ENCODE measurements around the gene PKHD1. TPM values are rescaled to one million over a fixed set of nuclear protein-coding genes. Genes with fewer than 3 reads are reported as not detected.

PKHD1 gene
- total and polyA plus RNA-seq, 2 donors (not counting 1 experiment from before 2014, with no cell fraction given) = not detected

DNA sequence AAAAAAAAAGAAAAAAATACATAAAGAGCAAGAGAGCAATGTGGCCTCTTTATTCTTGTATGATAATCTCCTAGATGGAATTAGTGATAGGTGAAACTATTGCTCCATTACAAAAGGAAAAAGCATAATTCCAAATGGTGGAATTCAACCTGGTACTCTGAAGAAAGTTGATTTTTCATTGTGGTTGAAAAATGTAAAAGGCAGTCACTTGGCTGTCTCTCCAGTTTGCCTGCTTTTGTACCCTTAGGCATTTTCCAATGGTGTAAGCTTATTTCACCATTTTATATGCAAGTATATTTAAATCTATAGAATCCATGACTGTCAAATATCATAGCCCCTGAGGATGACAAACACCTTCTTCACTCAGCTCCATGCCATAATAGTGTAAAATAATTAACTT is 38.8 kb upstream of the PKHD1 start:
- CTCF ChIA-PET = no interaction called here
- peaks cover 50% of the 10 kb centered on the region for H3K27me3 Mint-ChIP-seq

DNA sequence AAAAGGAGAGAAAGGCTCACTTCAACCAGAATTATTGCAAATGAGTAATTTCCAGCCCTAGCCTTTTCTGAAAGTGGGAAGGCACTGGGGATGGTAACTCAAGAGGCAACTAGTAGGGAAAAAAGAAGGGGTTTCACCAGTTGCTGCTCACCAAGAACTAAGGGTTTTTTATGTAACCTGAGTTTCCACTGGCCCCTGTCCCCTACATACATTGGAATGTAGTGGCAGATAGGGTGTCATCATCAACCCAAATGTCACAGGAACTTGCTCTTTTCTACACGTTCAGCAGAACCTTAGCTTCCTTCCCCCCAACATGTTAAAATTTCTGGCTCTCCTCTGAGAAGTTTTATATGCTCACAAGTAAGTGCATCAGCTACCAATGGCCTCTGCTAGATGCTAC is 38.2 kb upstream of the PKHD1 start:
- Mint-ChIP-seq H3K9me3 (ENCODE audit: insufficient read depth) (no peaks in the 10 kb centered on the region), H3K27ac (no peak overlapping the region), H3K4me1 (no peaks in the 10 kb centered on the region), H3K4me3 (no peak overlapping the region), H3K27me3 (peaks cover 50% of the 10 kb centered on the region)
- H3K36me3 ChIP-seq (replicated peaks in 1 of 2; ENCODE audit: control extremely low read depth in 1 of 2, control insufficient read depth in 1 of 2, extremely low read depth in 1 of 2, insufficient read depth in 2 of 2, low read length in 1 of 2) = no peaks in the 10 kb centered on the region
- H3K27ac ChIP-seq (ENCODE audit: low read length in 2 of 2) = no peak overlapping the region
- no peaks in the 10 kb centered on the region for H3K79me2 ChIP-seq (ENCODE audit: control insufficient read depth, insufficient read depth, low read length)
- DNase-seq = no peak
- ChIA-PET POLR2A (no interaction called here), CTCF (no interaction called here)
- no peak overlapping the region for H3K4me3 ChIP-seq (ENCODE audit: control extremely low read depth in 1 of 5, extremely low read depth in 1 of 5, insufficient read depth in 1 of 5, low read depth in 2 of 5, low read length in 4 of 5)
- peaks cover 0 to 4% (median 0%) of the 10 kb centered on the region in 4 experiments for H3K27me3 ChIP-seq (replicated peaks in 1 of 4; ENCODE audit: control extremely low read depth in 1 of 4, control insufficient read depth in 3 of 4, insufficient read depth in 4 of 4, low read length in 3 of 4)
- intact Hi-C loops (cut with micrococcal nuclease) = no loop called here
- H4K20me1 ChIP-seq (ENCODE audit: control insufficient read depth, insufficient read depth, low read length, poor library complexity, severe bottlenecking) = no peaks in the 10 kb centered on the region
- no peak for ATAC-seq (ENCODE audit: low read depth)
- H3K9me3 ChIP-seq (ENCODE audit: control extremely low read depth in 1 of 3, control insufficient read depth in 2 of 3, insufficient read depth in 1 of 3, low read length in 2 of 3) = no peaks in the 10 kb centered on the region
- no peaks in the 10 kb centered on the region for H3K4me1 ChIP-seq (ENCODE audit: control insufficient read depth in 2 of 2, insufficient read depth in 2 of 2, low read length in 2 of 2)
- WGBS (ENCODE audit: insufficient coverage) = no CpG with 5 or more reads among the region's 1 CpG
- H2AFZ ChIP-seq (ENCODE audit: insufficient read depth, low read depth, low read length, poor library complexity, severe bottlenecking) = no peak overlapping the region
- TF ChIP-seq, protein P1, sequence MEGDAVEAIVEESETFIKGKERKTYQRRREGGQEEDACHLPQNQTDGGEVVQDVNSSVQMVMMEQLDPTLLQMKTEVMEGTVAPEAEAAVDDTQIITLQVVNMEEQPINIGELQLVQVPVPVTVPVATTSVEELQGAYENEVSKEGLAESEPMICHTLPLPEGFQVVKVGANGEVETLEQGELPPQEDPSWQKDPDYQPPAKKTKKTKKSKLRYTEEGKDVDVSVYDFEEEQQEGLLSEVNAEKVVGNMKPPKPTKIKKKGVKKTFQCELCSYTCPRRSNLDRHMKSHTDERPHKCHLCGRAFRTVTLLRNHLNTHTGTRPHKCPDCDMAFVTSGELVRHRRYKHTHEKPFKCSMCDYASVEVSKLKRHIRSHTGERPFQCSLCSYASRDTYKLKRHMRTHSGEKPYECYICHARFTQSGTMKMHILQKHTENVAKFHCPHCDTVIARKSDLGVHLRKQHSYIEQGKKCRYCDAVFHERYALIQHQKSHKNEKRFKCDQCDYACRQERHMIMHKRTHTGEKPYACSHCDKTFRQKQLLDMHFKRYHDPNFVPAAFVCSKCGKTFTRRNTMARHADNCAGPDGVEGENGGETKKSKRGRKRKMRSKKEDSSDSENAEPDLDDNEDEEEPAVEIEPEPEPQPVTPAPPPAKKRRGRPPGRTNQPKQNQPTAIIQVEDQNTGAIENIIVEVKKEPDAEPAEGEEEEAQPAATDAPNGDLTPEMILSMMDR (IDR thresholded peaks at IDR 0.05) = no peak
- TF ChIP-seq EZH2 (IDR thresholded peaks at IDR 0.05; ENCODE audit: borderline replicate concordance, insufficient read depth, low read depth, low read length, poor library complexity, severe bottlenecking) = no peak
- no peak overlapping the region for H3K9ac ChIP-seq (ENCODE audit: low read length)
- no peak overlapping the region for H3K4me2 ChIP-seq (replicated peaks; ENCODE audit: low read depth, low read length, poor library complexity, severe bottlenecking)

More for the DNA sequence above, 38.8 kb upstream of the PKHD1 start:
- Histone ChIP-seq H3K4me1 (ENCODE audit: control insufficient read depth in 2 of 2, insufficient read depth in 2 of 2, low read length in 2 of 2) (no peaks in the 10 kb centered on the region), H4K20me1 (ENCODE audit: control insufficient read depth, insufficient read depth, low read length, poor library complexity, severe bottlenecking) (no peaks in the 10 kb centered on the region), H3K4me2 (replicated peaks; ENCODE audit: low read depth, low read length, poor library complexity, severe bottlenecking) (no peak overlapping the region), H3K27ac (ENCODE audit: low read length in 2 of 2) (no peak overlapping the region), H3K79me2 (ENCODE audit: control insufficient read depth, insufficient read depth, low read length) (no peaks in the 10 kb centered on the region), H3K9me3 (ENCODE audit: control extremely low read depth in 1 of 3, control insufficient read depth in 2 of 3, insufficient read depth in 1 of 3, low read length in 2 of 3) (no peaks in the 10 kb centered on the region), H3K36me3 (replicated peaks in 1 of 2; ENCODE audit: control extremely low read depth in 1 of 2, control insufficient read depth in 1 of 2, extremely low read depth in 1 of 2, insufficient read depth in 2 of 2, low read length in 1 of 2) (no peaks in the 10 kb centered on the region), H3K27me3 (replicated peaks in 1 of 4; ENCODE audit: control extremely low read depth in 1 of 4, control insufficient read depth in 3 of 4, insufficient read depth in 4 of 4, low read length in 3 of 4) (peaks cover 0 to 4% (median 0%) of the 10 kb centered on the region in 4 experiments), H3K4me3 (ENCODE audit: control extremely low read depth in 1 of 5, extremely low read depth in 1 of 5, insufficient read depth in 1 of 5, low read depth in 2 of 5, low read length in 4 of 5) (no peak overlapping the region), H3K9ac (ENCODE audit: low read length) (no peak overlapping the region), H2AFZ (ENCODE audit: insufficient read depth, low read depth, low read length, poor library complexity, severe bottlenecking) (no peak overlapping the region)
- intact Hi-C loops (cut with micrococcal nuclease) = no loop called here
- Mint-ChIP-seq H3K4me3 (no peak overlapping the region), H3K4me1 (no peaks in the 10 kb centered on the region), H3K9me3 (ENCODE audit: insufficient read depth) (no peaks in the 10 kb centered on the region), H3K27ac (no peak overlapping the region)
- POLR2A ChIA-PET = no interaction called here
- ATAC-seq (ENCODE audit: low read depth) (no peak), DNase-seq (no peak)
- TF ChIP-seq EZH2 (IDR thresholded peaks at IDR 0.05; ENCODE audit: borderline replicate concordance, insufficient read depth, low read depth, low read length, poor library complexity, severe bottlenecking) = no peak
- TF ChIP-seq, protein P1 (IDR thresholded peaks at IDR 0.05) = no peak

All from B cell (primary cell).